Activated T-cell treated with anti-CD3 and anti-CD28 coated beads, Interleukin-2, amount 50 U/mL, for 1 hour (primary cell): ENCODE measurements around the gene CLINT1.
"Not testable (repeated sequence)": the region's sequence is repeated elsewhere in the genome, so short reads cannot be mapped to it uniquely, and the experiment has no call there.

Source experiments
- DNase-seq: peaks from one replicate; pipeline ENCODE4 v3.0.0-alpha.2; 2020

Gene CLINT1

GRCh38 chr5:157858527-157859226 lies at the start of gene CLINT1:
Gene CLINT1 (minus strand): TSS chr5:157859145. CDS start chr5:157858970, 175 bp downstream.
- DNase-seq: peak; percentile 90

GRCh38 chr5:157908459-157908858 lies 49.5 kb upstream of the CLINT1 start:
- no peak for DNase-seq

GRCh38 chr5:157907479-157907878 lies 48.5 kb upstream of the CLINT1 start:
- no peak for DNase-seq

GRCh38 chr5:157903117-157903450 lies 44.1 kb upstream of the CLINT1 start:
- DNase-seq: no peak

- DNase-seq: no peak
These were observed 43.6 kb upstream of the CLINT1 start for GRCh38 chr5:157902449-157903116.

GRCh38 chr5:157900644-157901043 lies 41.7 kb upstream of the CLINT1 start:
- no peak for DNase-seq

GRCh38 chr5:157893611-157894010 lies 34.7 kb upstream of the CLINT1 start:
- no peak for DNase-seq

- DNase-seq: no peak
These were observed 34.0 kb upstream of the CLINT1 start for GRCh38 chr5:157892974-157893373.

GRCh38 chr5:157890836-157891597 lies 32.1 kb upstream of the CLINT1 start:
- no peak for DNase-seq

GRCh38 chr5:157888814-157889532 lies 30.0 kb upstream of the CLINT1 start:
- no peak for DNase-seq

GRCh38 chr5:157886796-157887380 lies 27.9 kb upstream of the CLINT1 start:
- no peak for DNase-seq

- DNase-seq: not testable (repeated sequence)
These were observed 26.1 kb upstream of the CLINT1 start for GRCh38 chr5:157885051-157885450.

GRCh38 chr5:157881498-157881897 lies 22.6 kb upstream of the CLINT1 start:
- not testable (repeated sequence) for DNase-seq

GRCh38 chr5:157877821-157878220 lies 18.9 kb upstream of the CLINT1 start:
- no peak for DNase-seq

- DNase-seq: no peak
These were observed 15.9 kb upstream of the CLINT1 start for GRCh38 chr5:157874861-157875260.

- DNase-seq: no peak
These were observed 12.2 kb upstream of the CLINT1 start for GRCh38 chr5:157870837-157871834.

- DNase-seq: no peak
These were observed 8.9 kb upstream of the CLINT1 start for GRCh38 chr5:157867751-157868387.

- DNase-seq: no peak
These were observed 7.6 kb upstream of the CLINT1 start for GRCh38 chr5:157866536-157866935.

- no peak for DNase-seq
These were observed 6.8 kb upstream of the CLINT1 start for GRCh38 chr5:157865781-157866180.

- no peak for DNase-seq
These were observed 5.1 kb upstream of the CLINT1 start for GRCh38 chr5:157864067-157864466.
